ENCODE data around the gene MORC4. TPM values are rescaled to one million over a fixed set of nuclear protein-coding genes. Genes with fewer than 3 reads are reported as not detected.

The MORC4 gene
- total RNA-seq, 1 donor from 2014 or later: 2.0 TPM

GRCh38 chrX:106950381-106950780, 49.6 kb downstream of the MORC4 start:
- H3K27me3 Mint-ChIP-seq (ENCODE audit: unreplicated experiment): no peaks in the 10 kb centered on the region
- H3K36me3 Mint-ChIP-seq (ENCODE audit: unreplicated experiment): no peaks in the 10 kb centered on the region
- DNase-seq: no peak
- H3K4me3 Mint-ChIP-seq (ENCODE audit: unreplicated experiment): no peak overlapping the region
- H3K4me1 Mint-ChIP-seq (ENCODE audit: low read depth, unreplicated experiment): no peaks in the 10 kb centered on the region
- TF ChIP-seq CTCF (IDR thresholded peaks at IDR 0.05; ENCODE audit: partially characterized antibody, unreplicated experiment): no peak
- no peaks in the 10 kb centered on the region for H3K9me3 Mint-ChIP-seq (ENCODE audit: unreplicated experiment)
- no peak overlapping the region for H3K27ac Mint-ChIP-seq (ENCODE audit: unreplicated experiment)

GRCh38 chrX:106949366-106949765, 50.6 kb downstream of the MORC4 start:
- no peaks in the 10 kb centered on the region for H3K27me3 Mint-ChIP-seq (ENCODE audit: unreplicated experiment)
- no peaks in the 10 kb centered on the region for H3K36me3 Mint-ChIP-seq (ENCODE audit: unreplicated experiment)
- no peak for TF ChIP-seq CTCF (IDR thresholded peaks at IDR 0.05; ENCODE audit: partially characterized antibody, unreplicated experiment)
- no peaks in the 10 kb centered on the region for H3K4me1 Mint-ChIP-seq (ENCODE audit: low read depth, unreplicated experiment)
- no peak for DNase-seq
- no peak overlapping the region for H3K27ac Mint-ChIP-seq (ENCODE audit: unreplicated experiment)
- no peak overlapping the region for H3K4me3 Mint-ChIP-seq (ENCODE audit: unreplicated experiment)
- no peaks in the 10 kb centered on the region for H3K9me3 Mint-ChIP-seq (ENCODE audit: unreplicated experiment)

GRCh38 chrX:106948641-106949040, 51.4 kb downstream of the MORC4 start:
- Mint-ChIP-seq H3K4me3 (ENCODE audit: unreplicated experiment) (no peak overlapping the region), H3K27ac (ENCODE audit: unreplicated experiment) (no peak overlapping the region), H3K36me3 (ENCODE audit: unreplicated experiment) (no peaks in the 10 kb centered on the region), H3K9me3 (ENCODE audit: unreplicated experiment) (no peaks in the 10 kb centered on the region), H3K4me1 (ENCODE audit: low read depth, unreplicated experiment) (no peaks in the 10 kb centered on the region), H3K27me3 (ENCODE audit: unreplicated experiment) (no peaks in the 10 kb centered on the region)
- no peak for TF ChIP-seq CTCF (IDR thresholded peaks at IDR 0.05; ENCODE audit: partially characterized antibody, unreplicated experiment)
- DNase-seq: no peak

GRCh38 chrX:106946464-106946863, 53.5 kb downstream of the MORC4 start:
- no peak for TF ChIP-seq CTCF (IDR thresholded peaks at IDR 0.05; ENCODE audit: partially characterized antibody, unreplicated experiment)
- no peak for DNase-seq
- no peak overlapping the region for H3K27ac Mint-ChIP-seq (ENCODE audit: unreplicated experiment)
- H3K4me1 Mint-ChIP-seq (ENCODE audit: low read depth, unreplicated experiment): peaks cover 4% of the 10 kb centered on the region
- no peaks in the 10 kb centered on the region for H3K9me3 Mint-ChIP-seq (ENCODE audit: unreplicated experiment)
- no peaks in the 10 kb centered on the region for H3K27me3 Mint-ChIP-seq (ENCODE audit: unreplicated experiment)
- peaks cover 4% of the 10 kb centered on the region for H3K36me3 Mint-ChIP-seq (ENCODE audit: unreplicated experiment)
- H3K4me3 Mint-ChIP-seq (ENCODE audit: unreplicated experiment): no peak overlapping the region

- Mint-ChIP-seq H3K4me3 (ENCODE audit: unreplicated experiment) (no peak overlapping the region), H3K27me3 (ENCODE audit: unreplicated experiment) (no peaks in the 10 kb centered on the region), H3K9me3 (ENCODE audit: unreplicated experiment) (no peaks in the 10 kb centered on the region), H3K36me3 (ENCODE audit: unreplicated experiment) (peaks cover 4% of the 10 kb centered on the region), H3K4me1 (ENCODE audit: low read depth, unreplicated experiment) (peaks cover 4% of the 10 kb centered on the region), H3K27ac (ENCODE audit: unreplicated experiment) (no peak overlapping the region)
- TF ChIP-seq CTCF (IDR thresholded peaks at IDR 0.05; ENCODE audit: partially characterized antibody, unreplicated experiment): no peak
- no peak for DNase-seq
Measured at GRCh38 chrX:106940068-106940467, 59.9 kb downstream of the MORC4 start.

Data from glutamatergic neuron (in vitro differentiated cells).